Spinal cord (tissue), 10 donors: ENCODE measurements around the gene MARCHF3. TPM values are rescaled to one million over a fixed set of nuclear protein-coding genes. Genes with fewer than 3 reads are reported as not detected.

Source experiments
- DNase-seq, 6 donors: peaks; one replicate each; pipeline versions ENCODE4 v3.0.0 to v3.0.0-alpha.2; 2013 to 2015; ENCODE audit warnings: low spot score in 6 of 6, low read depth in 4 of 6
- H3K27ac ChIP-seq: one replicate; pipeline ENCODE4 v1.5.1; 2013; ENCODE audit warnings: low read depth, low read length, control low read depth
- H3K27me3 ChIP-seq: one replicate; pipeline ENCODE4 v1.6.1; 2013; ENCODE audit warnings: low read length; ENCODE audit not compliant: control insufficient read depth, insufficient read depth
- H3K36me3 ChIP-seq: one replicate; pipeline ENCODE4 v1.6.1; 2013; ENCODE audit warnings: low read length; ENCODE audit not compliant: control insufficient read depth, insufficient read depth
- H3K4me1 ChIP-seq: one replicate; pipeline ENCODE4 v1.6.1; 2013; ENCODE audit warnings: low read length; ENCODE audit not compliant: control insufficient read depth, insufficient read depth
- H3K4me3 ChIP-seq: one replicate; pipeline ENCODE4 v1.5.1; 2013; ENCODE audit warnings: low read depth, low read length, control low read depth
- H3K9me3 ChIP-seq: one replicate; pipeline ENCODE4 v1.6.1; 2013; ENCODE audit warnings: low read length; ENCODE audit not compliant: control insufficient read depth, insufficient read depth
- WGBS: methylation state at CpG from one replicate; pipeline ENCODE4 v1.1.5; 2013; ENCODE audit warnings: missing lambda C conversion rate; ENCODE audit not compliant: insufficient coverage; 5-methylcytosine and 5-hydroxymethylcytosine counted together
- polyA plus RNA-seq, 2 donors: library from polyadenylated mRNA; unstranded; fragments of 120-200 nt; gene quantifications; one replicate each; pipeline ENCODE4 v1.2.1, GENCODE V29; 2013; ENCODE audit not compliant: insufficient read length in 2 of 2
- total RNA-seq, 2 donors: library from RNA; depleted of rRNA in 1 of 2; stranded (reverse); fragments of 120-200 nt in 1 of 2; fragments of >200 nt in 1 of 2; gene quantifications; one replicate each; pipeline versions ENCODE4 v1.2.3 to v1.2.4, GENCODE V29; 2013 to 2014
- donor health status: healthy.

Gene MARCHF3
- total and polyA plus RNA-seq, 4 donors, result 21.5 to 27.5 (median 23.8) TPM

DNA sequence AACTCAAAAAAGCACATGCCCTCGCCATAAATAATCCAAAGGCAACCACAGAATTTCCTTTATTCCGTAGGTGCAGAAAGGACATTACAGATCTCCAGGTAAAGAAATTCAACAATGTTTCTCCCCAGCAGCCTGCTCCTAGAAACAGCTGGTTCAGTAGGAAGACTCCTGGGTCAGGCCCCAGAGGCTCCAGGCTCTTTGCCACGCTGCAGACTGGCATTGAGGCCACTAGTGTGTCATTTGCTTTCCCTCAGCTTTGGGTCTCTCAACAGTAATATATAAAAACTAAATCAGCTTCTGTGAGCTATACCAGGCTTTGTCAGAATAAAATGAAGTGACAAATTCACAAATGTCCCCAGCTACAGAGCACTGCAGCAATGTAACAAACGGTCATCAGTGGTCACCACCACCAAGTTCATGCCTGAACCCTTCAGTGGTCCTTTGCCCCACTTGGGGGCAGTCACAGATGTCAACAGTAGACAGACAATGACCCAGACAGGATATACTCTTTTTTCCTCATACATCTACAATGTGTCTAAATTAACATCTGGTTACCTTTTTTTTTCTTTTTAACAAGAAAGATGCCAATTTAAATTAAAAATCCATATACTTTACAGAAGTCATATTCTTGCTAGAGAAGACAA is 93.5 kb downstream of the MARCHF3 start:
- H3K4me3 ChIP-seq, result no peak overlapping the region
- H3K36me3 ChIP-seq, result no peaks in the 10 kb centered on the region
- no peak overlapping the region for H3K27ac ChIP-seq
- DNase-seq, result peak in 1 of 6 donors; percentile 17
- H3K27me3 ChIP-seq, result no peaks in the 10 kb centered on the region
- 57% methylated on average over 4 of the region's 4 CpGs for WGBS
- H3K4me1 ChIP-seq, result peaks cover 6% of the 10 kb centered on the region
- H3K9me3 ChIP-seq, result no peaks in the 10 kb centered on the region

DNA sequence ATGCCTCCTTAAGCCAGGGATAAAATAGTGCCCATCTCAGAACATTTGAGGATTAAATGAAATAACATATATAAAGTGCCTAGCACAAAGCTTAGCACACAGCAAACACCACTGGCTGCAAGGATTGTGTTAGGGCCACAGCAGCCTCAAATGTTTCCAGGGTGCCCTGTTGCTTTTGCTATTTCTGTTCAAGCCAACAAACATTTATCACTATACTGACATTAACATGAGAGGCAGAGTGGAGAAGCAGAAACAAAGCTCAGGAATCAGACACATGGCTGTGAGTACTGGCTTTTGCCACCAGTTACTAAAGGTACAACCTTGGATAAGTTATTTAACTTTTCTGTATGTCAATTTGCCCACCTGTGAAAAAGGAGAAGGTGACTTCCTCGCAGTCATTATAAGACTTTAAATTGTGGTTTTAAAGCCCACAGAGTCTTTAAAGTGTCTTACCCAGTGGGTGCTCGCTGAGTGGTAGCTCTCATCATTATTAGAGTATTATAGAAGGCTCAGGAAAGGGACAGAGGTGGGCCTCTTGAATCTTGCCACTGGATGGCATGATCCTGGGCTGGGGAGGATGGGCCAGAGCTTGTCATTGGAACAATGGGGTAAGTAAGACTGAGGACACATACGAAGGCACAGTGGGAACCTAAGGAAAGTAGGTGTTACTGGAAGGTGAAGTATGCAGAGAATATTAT is 98.2 kb downstream of the MARCHF3 start:
- Histone ChIP-seq H3K9me3 (no peaks in the 10 kb centered on the region), H3K27ac (no peak overlapping the region), H3K4me3 (no peak overlapping the region), H3K4me1 (peaks cover 6% of the 10 kb centered on the region), H3K36me3 (no peaks in the 10 kb centered on the region), H3K27me3 (no peaks in the 10 kb centered on the region)
- 89% methylated on average over 1 of the region's 3 CpGs for WGBS
- DNase-seq, result no peak

DNA sequence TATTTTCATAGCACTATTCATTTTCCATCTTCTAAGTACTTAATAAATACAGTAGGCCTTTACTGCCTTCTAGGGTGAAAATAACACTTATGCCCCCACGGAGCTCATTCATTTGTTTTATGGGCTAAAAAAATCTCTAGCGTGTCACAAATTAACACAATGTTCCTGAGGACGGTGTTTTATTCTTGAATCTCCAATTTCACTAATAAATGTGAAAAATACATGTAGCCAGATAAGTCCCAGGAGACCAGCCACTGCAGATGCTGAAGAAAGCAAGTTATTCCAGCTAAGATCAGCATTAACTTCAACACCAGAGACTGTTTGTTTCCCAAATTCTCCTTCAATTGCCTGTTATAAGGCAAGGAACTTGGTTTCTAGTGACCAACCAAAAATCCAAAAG is 102.3 kb downstream of the MARCHF3 start:
- WGBS, result no CpG with 5 or more reads among the region's 3 CpGs
- H3K36me3 ChIP-seq, result no peaks in the 10 kb centered on the region
- H3K4me1 ChIP-seq, result peaks cover 5% of the 10 kb centered on the region
- peak in 1 of 6 donors; percentile 78 for DNase-seq
- no peaks in the 10 kb centered on the region for H3K9me3 ChIP-seq
- no peak overlapping the region for H3K4me3 ChIP-seq
- no peak overlapping the region for H3K27ac ChIP-seq
- no peaks in the 10 kb centered on the region for H3K27me3 ChIP-seq

DNA sequence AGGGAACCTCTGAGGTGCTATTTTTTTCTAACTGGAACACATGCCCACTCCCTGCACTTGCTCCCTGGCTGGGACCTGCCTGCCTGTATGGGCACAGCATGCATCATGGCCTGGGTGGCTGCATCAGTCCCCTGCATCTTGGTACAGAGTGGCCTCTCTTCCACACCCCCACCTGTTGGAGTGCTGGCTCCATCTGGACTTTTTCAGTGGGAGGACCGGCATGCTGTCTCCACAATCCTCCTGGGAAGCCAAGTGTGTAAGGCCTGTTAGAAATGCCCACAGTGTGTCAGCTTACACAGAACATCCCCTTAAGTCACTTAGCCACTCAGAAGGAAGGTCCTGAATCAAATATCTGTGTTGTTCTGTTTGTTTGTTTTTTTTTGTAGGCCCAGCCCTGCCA is 102.9 kb downstream of the MARCHF3 start:
- Histone ChIP-seq H3K27ac (no peak overlapping the region), H3K9me3 (no peaks in the 10 kb centered on the region), H3K27me3 (no peaks in the 10 kb centered on the region), H3K4me1 (peaks cover 5% of the 10 kb centered on the region), H3K36me3 (no peaks in the 10 kb centered on the region), H3K4me3 (no peak overlapping the region)
- DNase-seq, result no peak
- WGBS, result no CpG with 5 or more reads among the region's 1 CpG

DNA sequence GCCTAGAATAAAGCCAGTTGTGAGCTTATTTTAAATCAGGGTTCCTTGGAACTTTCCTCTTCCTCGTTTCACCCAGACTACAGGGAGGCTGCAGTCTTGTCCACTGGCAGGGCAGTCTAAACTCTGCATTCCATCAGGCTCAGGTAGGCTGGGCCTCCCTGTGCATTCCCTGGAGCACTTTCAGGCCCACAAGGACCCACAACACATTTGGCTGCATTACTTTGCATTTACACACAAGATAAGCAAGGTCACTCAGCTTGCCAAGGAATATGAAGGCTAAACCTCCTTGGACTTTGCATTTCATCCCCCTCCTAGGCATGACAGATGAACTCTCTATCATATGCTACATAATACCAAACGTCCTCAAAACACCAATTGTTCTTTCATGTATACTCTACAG is 104.2 kb downstream of the MARCHF3 start:
- no peak for DNase-seq
- Histone ChIP-seq H3K36me3 (no peaks in the 10 kb centered on the region), H3K27ac (no peak overlapping the region), H3K27me3 (no peaks in the 10 kb centered on the region), H3K4me1 (peaks cover 12% of the 10 kb centered on the region), H3K4me3 (no peak overlapping the region), H3K9me3 (no peaks in the 10 kb centered on the region)
- 67% methylated on average over 1 of the region's 2 CpGs for WGBS

DNA sequence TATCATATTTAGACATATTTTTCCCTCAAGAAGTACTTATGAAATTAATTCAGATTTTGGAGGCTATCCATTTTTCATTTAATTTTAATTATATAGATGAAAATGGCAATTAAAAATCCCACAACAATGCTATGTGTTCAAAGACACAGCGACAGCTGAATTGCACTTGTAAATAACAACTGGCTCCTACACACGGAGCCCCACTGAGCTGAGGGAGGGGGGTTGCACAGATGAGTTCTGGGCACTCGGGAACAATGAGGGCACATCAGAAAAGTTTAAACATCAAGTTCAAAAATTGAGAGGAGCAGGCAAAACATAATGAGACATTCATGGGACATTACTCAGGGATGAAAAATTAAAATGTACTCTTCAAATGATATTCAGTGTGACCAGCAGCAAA is 104.9 kb downstream of the MARCHF3 start:
- H3K27ac ChIP-seq, result no peak overlapping the region
- H3K4me3 ChIP-seq, result no peak overlapping the region
- no peaks in the 10 kb centered on the region for H3K36me3 ChIP-seq
- H3K27me3 ChIP-seq, result no peaks in the 10 kb centered on the region
- H3K4me1 ChIP-seq, result peaks cover 19% of the 10 kb centered on the region
- WGBS, result 57% methylated on average over 1 of the region's 3 CpGs
- DNase-seq, result peak in 1 of 6 donors; percentile 56
- H3K9me3 ChIP-seq, result no peaks in the 10 kb centered on the region

DNA sequence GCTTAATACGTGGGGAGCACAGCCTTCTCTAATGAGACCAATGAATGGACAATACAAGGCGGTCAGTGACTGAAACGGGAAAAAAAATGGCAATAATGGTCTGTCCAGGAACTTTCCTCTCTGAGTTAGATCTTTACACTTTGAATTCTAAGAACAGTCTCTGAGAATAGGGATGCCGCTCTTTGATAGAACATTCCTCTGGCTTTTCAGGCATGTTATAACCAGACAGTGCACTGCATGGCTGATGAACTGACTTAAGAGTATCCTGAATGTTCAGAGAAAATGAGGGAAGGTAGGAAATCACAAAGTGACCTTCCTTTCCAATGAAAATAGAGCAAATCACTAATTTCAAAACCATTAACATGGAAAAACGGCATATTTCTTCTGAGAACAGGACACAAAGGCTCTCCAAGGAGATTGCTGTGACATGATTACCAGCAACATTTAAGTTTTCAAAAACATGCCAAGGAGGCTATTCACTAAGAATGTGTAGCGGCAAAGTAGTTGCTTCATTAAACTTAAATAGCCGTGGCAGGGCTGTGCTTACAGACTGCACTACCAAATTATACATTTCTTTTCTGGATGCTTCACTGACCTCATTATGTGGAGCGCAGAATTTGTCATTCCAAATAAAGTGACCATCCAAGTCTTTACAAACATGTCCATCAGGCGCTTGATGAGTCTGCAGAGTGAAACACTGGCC is 105.9 kb downstream of the MARCHF3 start:
- H3K4me1 ChIP-seq, result peaks cover 25% of the 10 kb centered on the region
- 47% methylated on average over 8 of the region's 9 CpGs for WGBS
- H3K27me3 ChIP-seq, result no peaks in the 10 kb centered on the region
- no peaks in the 10 kb centered on the region for H3K9me3 ChIP-seq
- DNase-seq, result peak in 2 of 6 donors; percentile 58 to 60
- H3K36me3 ChIP-seq, result no peaks in the 10 kb centered on the region
- no peak overlapping the region for H3K27ac ChIP-seq
- H3K4me3 ChIP-seq, result no peak overlapping the region

DNA sequence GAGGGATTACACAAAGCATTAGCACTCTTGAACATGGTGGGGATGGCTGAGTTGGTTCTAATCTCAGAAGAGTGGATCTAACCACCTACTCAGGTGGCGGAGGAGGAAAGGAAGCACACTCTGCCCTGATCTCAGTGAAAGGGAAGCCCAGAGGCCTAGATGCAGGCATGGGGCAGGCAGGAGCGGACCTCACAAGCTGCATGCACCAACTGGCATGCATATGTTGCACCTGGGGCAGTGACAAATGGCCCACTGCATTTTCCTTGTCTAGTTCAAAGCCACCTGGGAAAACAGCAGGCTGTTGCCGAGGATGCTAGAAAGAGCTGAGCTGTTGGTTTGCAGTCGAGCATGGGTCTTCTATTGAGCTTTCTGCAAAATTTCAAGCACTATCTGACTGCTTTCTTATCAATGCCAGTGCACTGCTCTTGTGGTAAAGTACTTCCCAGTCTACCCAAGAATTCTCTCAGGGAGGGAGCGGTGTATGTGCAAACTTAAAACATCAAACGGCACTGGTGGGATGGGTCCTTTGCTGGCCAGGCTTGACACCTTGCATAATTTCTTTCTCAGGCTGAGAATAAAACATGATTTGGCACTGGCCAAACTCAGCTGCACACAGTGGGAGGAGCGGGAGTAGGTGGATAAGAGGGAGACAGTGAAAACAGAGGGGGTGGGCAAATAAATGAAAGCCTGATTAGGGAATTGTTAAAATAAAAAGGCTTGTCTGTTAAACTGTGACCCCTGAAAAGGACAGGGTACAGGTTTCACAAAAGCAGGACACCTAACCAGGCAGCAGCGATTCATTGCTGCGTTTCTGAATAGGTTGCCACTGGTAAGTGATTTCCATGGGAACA is 108.9 kb downstream of the MARCHF3 start:
- Histone ChIP-seq H3K9me3 (no peaks in the 10 kb centered on the region), H3K27me3 (no peaks in the 10 kb centered on the region), H3K27ac (no peak overlapping the region), H3K36me3 (no peaks in the 10 kb centered on the region), H3K4me3 (no peak overlapping the region), H3K4me1 (peaks cover 34% of the 10 kb centered on the region)
- 55% methylated on average over 9 of the region's 9 CpGs for WGBS
- DNase-seq, result peak in 1 of 6 donors; percentile 68

DNA sequence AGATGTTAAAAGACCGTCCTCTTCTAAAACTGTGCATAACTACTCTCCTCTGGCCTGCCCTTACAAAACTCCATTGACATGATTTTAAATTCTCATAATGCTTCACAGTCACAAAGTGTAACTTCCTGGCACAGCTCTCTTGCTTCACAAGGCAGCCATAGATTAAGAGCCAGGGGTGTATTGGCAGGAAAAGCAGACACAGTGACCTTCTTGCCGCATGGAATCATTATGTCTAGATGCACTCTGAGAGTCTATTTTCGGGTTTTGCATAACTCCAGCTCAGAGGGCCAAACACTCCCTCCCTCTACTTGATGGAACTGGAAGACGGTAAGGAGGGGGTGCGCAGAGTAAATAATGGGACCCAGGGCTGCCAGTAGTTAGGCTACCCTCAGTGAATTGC is 110.1 kb downstream of the MARCHF3 start:
- peak overlapping the region; percentile 3 for H3K27ac ChIP-seq

More for the DNA sequence above, 110.1 kb downstream of the MARCHF3 start:
- no peaks in the 10 kb centered on the region for H3K27me3 ChIP-seq
- H3K4me1 ChIP-seq, result peaks cover 32% of the 10 kb centered on the region
- H3K9me3 ChIP-seq, result no peaks in the 10 kb centered on the region
- no CpG with 5 or more reads among the region's 5 CpGs for WGBS
- H3K4me3 ChIP-seq, result no peak overlapping the region
- no peaks in the 10 kb centered on the region for H3K36me3 ChIP-seq
- peak in 5 of 6 donors; percentile 61 to 93 (median 81) for DNase-seq
